GM10266 (cell line): ENCODE data around the gene SLC2A10.

Experiments
- DNase-seq: peaks from one replicate; pipeline ENCODE4 v3.0.0; 2012; ENCODE audit errors: extremely low spot score
- CTCF ChIP-seq: IDR thresholded peaks from 2 replicates; pipeline ENCODE4 v1.5.1; 2012; ENCODE audit warnings: mild to moderate bottlenecking, low read depth; ENCODE audit not compliant: control insufficient read depth, insufficient read depth; ENCODE audit errors: missing control alignments

Gene SLC2A10

GRCh38 chr20:46706242-46706641 lies 3.2 kb upstream of the SLC2A10 start:
- no peak for DNase-seq
- TF ChIP-seq CTCF: no peak

GRCh38 chr20:46708172-46708860 lies 1.1 kb upstream of the SLC2A10 start:
- peak; percentile 39 for TF ChIP-seq CTCF
- DNase-seq: no peak

GRCh38 chr20:46709055-46709458 lies 392 bp upstream of the SLC2A10 start:
- no peak for TF ChIP-seq CTCF
- peak; percentile 30 for DNase-seq

GRCh38 chr20:46710153-46710913 lies 884 bp downstream of the SLC2A10 start:
- no peak for TF ChIP-seq CTCF
- no peak for DNase-seq

GRCh38 chr20:46712056-46712636 lies 2.7 kb downstream of the SLC2A10 start:
- DNase-seq: no peak
- TF ChIP-seq CTCF: no peak

GRCh38 chr20:46713957-46714834 lies 4.7 kb downstream of the SLC2A10 start:
- no peak for TF ChIP-seq CTCF
- DNase-seq: no peak
